Renal cortical epithelial cell (primary cell): Measurements from ENCODE around the gene POT1. TPM values are rescaled to one million over a fixed set of nuclear protein-coding genes. Genes with fewer than 3 reads are reported as not detected.

Experiments
- total RNA-seq: library from RNA; depleted of rRNA; stranded (reverse); fragments of >200 nt; gene quantifications from 2 replicates; pipeline ENCODE4 v1.2.3, GENCODE V29; 2014

Gene POT1
- total RNA-seq, 1 donor from 2014 or later: 29.7 TPM

Other genes with a start within 250 kb of the POT1 start
- gene GPR37, start 164.0 kb downstream of the POT1 start, total RNA-seq: 1.2 and 4.2 TPM in 2 replicates